Measurements from ENCODE around the gene TNFRSF9. TPM values are rescaled to one million over a fixed set of nuclear protein-coding genes. Genes with fewer than 3 reads are reported as not detected.
"Not testable (repeated sequence)": the region's sequence is repeated elsewhere in the genome, so short reads cannot be mapped to it uniquely, and the experiment has no call there.

TNFRSF9 gene
- total RNA-seq, 4 donors from 2014 or later, result 0.29 TPM; not detected in 3

DNA sequence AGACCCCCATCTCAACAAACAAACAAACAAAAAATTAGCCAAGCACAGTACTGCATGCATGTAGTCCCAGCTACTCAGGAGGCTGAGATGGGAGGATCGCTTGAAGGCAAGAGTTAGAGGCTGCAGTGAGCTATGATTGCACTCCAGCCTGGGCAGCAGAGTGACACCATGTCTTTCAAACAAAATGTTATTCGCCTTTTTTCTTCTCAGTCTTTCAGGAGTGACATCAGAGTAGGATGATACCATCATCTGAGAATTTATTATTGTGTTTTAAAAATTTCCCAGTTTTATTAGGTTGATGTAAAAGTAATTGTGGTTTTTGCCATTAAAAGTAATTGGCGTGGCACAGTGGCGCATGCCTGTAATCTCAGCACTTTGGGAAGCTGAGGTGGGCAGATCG lies 31.6 kb upstream of the TNFRSF9 start:
- no peak overlapping the region for H3K4me3 ChIP-seq (ENCODE audit: low read depth, poor library complexity, severe bottlenecking)
- no peak for TF ChIP-seq POLR2A (IDR thresholded peaks at IDR 0.05)
- TF ChIP-seq, protein P1, sequence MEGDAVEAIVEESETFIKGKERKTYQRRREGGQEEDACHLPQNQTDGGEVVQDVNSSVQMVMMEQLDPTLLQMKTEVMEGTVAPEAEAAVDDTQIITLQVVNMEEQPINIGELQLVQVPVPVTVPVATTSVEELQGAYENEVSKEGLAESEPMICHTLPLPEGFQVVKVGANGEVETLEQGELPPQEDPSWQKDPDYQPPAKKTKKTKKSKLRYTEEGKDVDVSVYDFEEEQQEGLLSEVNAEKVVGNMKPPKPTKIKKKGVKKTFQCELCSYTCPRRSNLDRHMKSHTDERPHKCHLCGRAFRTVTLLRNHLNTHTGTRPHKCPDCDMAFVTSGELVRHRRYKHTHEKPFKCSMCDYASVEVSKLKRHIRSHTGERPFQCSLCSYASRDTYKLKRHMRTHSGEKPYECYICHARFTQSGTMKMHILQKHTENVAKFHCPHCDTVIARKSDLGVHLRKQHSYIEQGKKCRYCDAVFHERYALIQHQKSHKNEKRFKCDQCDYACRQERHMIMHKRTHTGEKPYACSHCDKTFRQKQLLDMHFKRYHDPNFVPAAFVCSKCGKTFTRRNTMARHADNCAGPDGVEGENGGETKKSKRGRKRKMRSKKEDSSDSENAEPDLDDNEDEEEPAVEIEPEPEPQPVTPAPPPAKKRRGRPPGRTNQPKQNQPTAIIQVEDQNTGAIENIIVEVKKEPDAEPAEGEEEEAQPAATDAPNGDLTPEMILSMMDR (IDR thresholded peaks at IDR 0.05), result no peak
- WGBS, 2 donors, result 93 to 98% methylated on average over 5 of the region's 5 CpGs
- no peak for DNase-seq (ENCODE audit: low spot score in 2 of 2)
- intact Hi-C loops (cut with DNase I; ENCODE audit: low total_unique reads), result no loop called here

DNA sequence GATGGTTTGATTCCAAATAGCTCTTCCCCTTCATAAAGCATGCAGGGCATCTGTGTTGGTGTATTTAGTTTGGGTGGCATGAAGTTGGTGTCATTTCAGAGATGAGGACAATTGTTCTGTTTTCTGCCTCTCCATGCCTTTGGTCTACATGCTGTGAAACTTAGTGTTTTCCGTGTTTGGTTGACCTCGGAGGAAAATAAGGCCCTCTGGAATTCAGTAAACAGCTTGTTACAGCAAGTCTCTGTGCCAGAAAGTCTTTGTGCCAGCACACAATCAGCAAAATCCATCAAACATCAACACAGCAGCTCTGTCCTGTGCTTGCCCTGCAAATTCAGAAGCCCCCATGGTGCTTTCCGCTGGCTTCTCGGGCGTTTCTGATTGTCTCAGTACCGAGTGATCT lies 30.4 kb upstream of the TNFRSF9 start:
- DNase-seq (ENCODE audit: low spot score in 2 of 2), result no peak
- intact Hi-C loops (cut with DNase I; ENCODE audit: low total_unique reads), result no loop called here
- WGBS, 2 donors, result 86 to 92% methylated on average over 6 of the region's 6 CpGs
- H3K4me3 ChIP-seq (ENCODE audit: low read depth, poor library complexity, severe bottlenecking), result no peak overlapping the region
- TF ChIP-seq, protein P1 (IDR thresholded peaks at IDR 0.05), result no peak
- TF ChIP-seq POLR2A (IDR thresholded peaks at IDR 0.05), result no peak

- intact Hi-C loops (cut with DNase I; ENCODE audit: low total_unique reads), result no loop called here
- no peak for TF ChIP-seq POLR2A (IDR thresholded peaks at IDR 0.05)
- TF ChIP-seq, protein P1 (IDR thresholded peaks at IDR 0.05), result no peak
- 81 to 82% methylated on average over 2 of the region's 2 CpGs for WGBS, 2 donors
- no peak overlapping the region for H3K4me3 ChIP-seq (ENCODE audit: low read depth, poor library complexity, severe bottlenecking)
- DNase-seq (ENCODE audit: low spot score in 2 of 2), result no peak
Measured at GRCh38 chr1:7970246-7970645, 29.6 kb upstream of the TNFRSF9 start.

DNA sequence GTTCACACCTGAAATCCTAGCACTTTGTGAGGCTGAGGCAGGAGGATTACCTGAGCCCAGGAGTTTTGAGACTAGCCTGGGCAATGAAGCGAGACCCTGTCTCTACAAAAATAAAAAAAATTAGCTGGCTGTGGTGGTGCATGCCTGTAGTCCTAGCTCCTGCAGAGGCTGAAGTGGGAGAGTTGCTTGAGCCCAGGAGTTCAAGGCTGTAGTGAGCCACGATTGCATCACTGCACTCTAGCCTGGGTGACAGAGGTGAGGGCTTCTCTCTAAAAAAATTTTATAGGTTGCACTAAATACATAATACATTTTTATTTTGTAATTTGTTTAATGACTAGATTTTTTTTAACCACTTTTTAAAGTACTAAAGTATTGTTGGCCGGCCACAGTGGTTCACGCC lies 27.0 kb upstream of the TNFRSF9 start:
- no peak for DNase-seq (ENCODE audit: low spot score in 2 of 2)
- 90 to 93% methylated on average over 4 of the region's 4 CpGs for WGBS, 2 donors
- intact Hi-C loops (cut with DNase I; ENCODE audit: low total_unique reads), result no loop called here
- H3K4me3 ChIP-seq (ENCODE audit: low read depth, poor library complexity, severe bottlenecking), result no peak overlapping the region
- TF ChIP-seq, protein P1 (IDR thresholded peaks at IDR 0.05), result no peak
- no peak for TF ChIP-seq POLR2A (IDR thresholded peaks at IDR 0.05)

GRCh38 chr1:7967196-7967595 lies 26.6 kb upstream of the TNFRSF9 start:
- no peak for DNase-seq (ENCODE audit: low spot score in 2 of 2)
- H3K4me3 ChIP-seq (ENCODE audit: low read depth, poor library complexity, severe bottlenecking), result no peak overlapping the region
- intact Hi-C loops (cut with DNase I; ENCODE audit: low total_unique reads), result no loop called here
- WGBS, 2 donors, result 36 to 52% methylated on average over 1 of the region's 1 CpG
- TF ChIP-seq POLR2A (IDR thresholded peaks at IDR 0.05), result no peak
- TF ChIP-seq, protein P1 (IDR thresholded peaks at IDR 0.05), result no peak

DNA sequence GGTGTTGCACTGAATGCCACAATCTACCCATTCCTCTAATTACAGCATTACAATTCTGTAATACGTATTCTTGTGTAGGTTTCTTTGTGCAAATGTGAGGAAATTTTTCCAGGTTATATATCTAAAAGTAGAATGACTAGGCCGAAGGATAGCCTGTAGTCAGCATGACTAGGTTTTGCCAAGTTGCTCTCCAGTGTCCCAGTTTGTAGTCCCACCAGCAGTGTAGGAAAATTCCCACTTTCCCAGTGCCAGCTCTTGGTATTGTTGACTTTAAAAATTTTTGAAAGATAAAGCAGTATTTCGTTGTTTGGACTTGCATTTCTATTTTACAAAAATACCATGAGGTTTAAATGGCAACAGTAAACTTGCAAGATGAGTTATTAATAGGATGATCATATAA lies 23.8 kb upstream of the TNFRSF9 start:
- intact Hi-C loops (cut with DNase I; ENCODE audit: low total_unique reads), result no loop called here
- H3K4me3 ChIP-seq (ENCODE audit: low read depth, poor library complexity, severe bottlenecking), result no peak overlapping the region
- WGBS, 2 donors, result 86 to 89% methylated on average over 3 of the region's 3 CpGs
- DNase-seq (ENCODE audit: low spot score in 2 of 2), result no peak
- no peak for TF ChIP-seq POLR2A (IDR thresholded peaks at IDR 0.05)
- TF ChIP-seq, protein P1 (IDR thresholded peaks at IDR 0.05), result no peak

DNA sequence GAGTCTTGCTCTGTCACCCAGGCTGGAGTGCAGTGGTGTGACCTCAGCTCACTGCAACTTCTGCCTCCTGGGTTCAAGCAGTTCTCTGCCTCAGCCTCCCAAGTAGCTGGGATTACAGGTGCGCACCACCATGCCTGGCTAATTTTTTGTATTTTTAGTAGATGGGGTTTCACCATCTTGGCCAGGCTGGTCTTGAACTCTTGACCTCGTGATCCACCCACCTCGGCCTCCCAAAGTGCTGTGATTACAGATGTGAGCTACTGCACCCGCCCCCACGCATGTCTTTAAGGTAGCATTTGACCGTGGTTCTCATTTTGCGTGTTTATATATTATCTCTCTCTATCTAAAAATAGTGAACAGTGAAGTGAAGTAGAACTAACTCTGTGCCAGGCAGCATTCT lies 23.2 kb upstream of the TNFRSF9 start:
- intact Hi-C loops (cut with DNase I; ENCODE audit: low total_unique reads), result not testable (repeated sequence)
- 86 to 89% methylated on average over 7 of the region's 7 CpGs for WGBS, 2 donors
- peak in 1 of 2 donors; percentile 2 for DNase-seq (ENCODE audit: low spot score in 2 of 2)

DNA sequence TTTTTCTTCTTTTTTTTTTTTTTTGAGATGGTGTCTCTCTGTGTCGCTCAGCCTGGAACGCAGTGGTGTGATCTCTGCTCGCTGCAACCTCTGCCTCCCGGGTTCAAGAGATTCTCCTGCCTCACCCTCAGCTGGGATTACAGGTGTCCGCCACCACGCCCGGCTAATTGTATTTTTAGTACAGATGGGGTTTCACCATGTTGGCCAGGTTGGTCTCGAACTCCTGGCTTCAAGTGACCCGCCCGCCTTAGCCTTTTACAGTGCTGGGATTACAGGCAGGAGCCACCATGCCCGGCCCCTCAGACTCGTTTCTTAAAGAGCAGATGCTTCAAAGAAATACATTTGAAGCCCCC lies 22.7 kb upstream of the TNFRSF9 start:
- intact Hi-C loops (cut with DNase I; ENCODE audit: low total_unique reads); H3K4me3 ChIP-seq (ENCODE audit: low read depth, poor library complexity, severe bottlenecking): not testable (repeated sequence)
- WGBS, 2 donors, result 94 to 98% methylated on average over 12 of the region's 12 CpGs
- DNase-seq (ENCODE audit: low spot score in 2 of 2), result peak in 1 of 2 donors; percentile 62

More for the DNA sequence above, 23.2 kb upstream of the TNFRSF9 start:
- H3K4me3 ChIP-seq (ENCODE audit: low read depth, poor library complexity, severe bottlenecking), result not testable (repeated sequence)
